MM.1S (cell line): ENCODE data around the gene C21orf91.

ENCODE experiments used
- CTCF ChIP-seq: fragments of 300-600 bp; sonication (generic); IDR thresholded peaks from 2 replicates; pipeline ENCODE4 v1.5.1; 2016; ENCODE audit warnings: antibody characterized with exemption, low read length, mixed read lengths
- EZH2 ChIP-seq: fragments of 300-600 bp; sonication (generic); optimal IDR thresholded peaks from 2 replicates; pipeline ENCODE3; 2017; ENCODE audit warnings: low read depth, mild to moderate bottlenecking, antibody characterized with exemption, low read length, mixed read lengths
- EZH2phosphoT487 ChIP-seq: fragments of 300-600 bp; sonication (generic); IDR thresholded peaks from 2 replicates; pipeline ENCODE4 v1.6.1; 2018; ENCODE audit warnings: antibody characterized with exemption, low read length

GRCh38 chr21:17818186-17819113 lies 706 bp downstream of the C21orf91 start:
- TF ChIP-seq CTCF (no peak), EZH2 (no peak), EZH2phosphoT487 (no peak)
